ENCODE measurements around the gene EPM2A. TPM values are rescaled to one million over a fixed set of nuclear protein-coding genes. Genes with fewer than 3 reads are reported as not detected.

The EPM2A gene
- total and polyA plus RNA-seq, 2 donors (not counting 3 experiments of a cell fraction or from before 2014, with no cell fraction given), result 3.1 to 4.8 TPM

DNA sequence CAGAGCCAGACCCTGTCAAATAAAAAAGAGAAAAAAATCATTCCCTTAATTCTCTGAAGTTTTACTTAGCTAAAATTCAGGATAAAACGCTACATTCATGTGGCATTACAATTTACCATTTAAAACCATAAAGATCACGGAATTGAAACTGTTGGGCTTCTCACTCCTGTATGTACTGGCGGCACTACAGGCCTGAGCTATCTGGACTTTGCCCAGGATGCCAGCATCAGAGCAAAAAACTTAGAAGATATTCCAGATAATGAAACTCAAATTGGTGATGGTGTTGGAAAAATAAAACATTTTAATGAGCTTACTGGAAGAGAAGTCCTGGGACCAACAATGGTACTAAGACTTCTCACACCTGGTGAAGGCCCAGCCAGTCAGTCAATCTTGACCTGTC is 14.2 kb downstream of the EPM2A start:
- Histone ChIP-seq H4K20me1 (replicated peaks; ENCODE audit: control insufficient read depth, extremely low read depth, insufficient read depth, low read length) (no peaks in the 10 kb centered on the region), H3K4me1 (ENCODE audit: control insufficient read depth, extremely low read depth, insufficient read depth, low read length) (no peaks in the 10 kb centered on the region), H3K36me3 (ENCODE audit: control insufficient read depth in 2 of 2, extremely low read depth in 1 of 2, insufficient read depth in 2 of 2, low read length in 2 of 2) (no peaks in the 10 kb centered on the region), H3K27ac (ENCODE audit: insufficient read depth, low read depth, low read length) (no peak overlapping the region), H3K4me3 (replicated peaks in 1 of 3; ENCODE audit: insufficient read depth in 1 of 3, low read depth in 1 of 3, low read length in 3 of 3) (no peak overlapping the region), H3K9me1 (replicated peaks; ENCODE audit: control insufficient read depth, extremely low read depth, insufficient read depth, low read length) (no peaks in the 10 kb centered on the region), H3K27me3 (ENCODE audit: control insufficient read depth in 2 of 2, insufficient read depth in 2 of 2, low read length in 2 of 2) (no peaks in the 10 kb centered on the region), H3K79me2 (ENCODE audit: control insufficient read depth, insufficient read depth, low read length) (no peaks in the 10 kb centered on the region), H2AFZ (ENCODE audit: low read depth, low read length) (no peak overlapping the region), H3K4me2 (ENCODE audit: insufficient read depth, low read length) (no peak overlapping the region), H3K9me3 (replicated peaks; ENCODE audit: control insufficient read depth, insufficient read depth, low read length) (no peaks in the 10 kb centered on the region), H3K9ac (replicated peaks; ENCODE audit: extremely low read depth, insufficient read depth, low read length) (no peak overlapping the region)
- no TSS peak for BruUV-seq (replicated peaks)
- ChIA-PET POLR2A (no interaction called here), CTCF (interaction anchor here (0.8 to 3.1 kb wide), 3 partner anchors 13 to 32 kb away, joined by 3 to 12 read pairs (median 9); partner anchors contain the start of gene EPM2A)
- FAIRE-seq, result no peak
- no peak for DNase-seq (ENCODE audit: low read depth, low spot score)
- intact Hi-C loops (cut with micrococcal nuclease), result no loop called here
- TF ChIP-seq GATA2 (IDR thresholded peaks at IDR 0.05; ENCODE audit: insufficient read depth, insufficient read length, low read depth, low read length) (no peak), JUN (IDR thresholded peaks at IDR 0.05; ENCODE audit: borderline replicate concordance, insufficient read depth, insufficient read length, low read depth) (no peak), MYC (IDR thresholded peaks at IDR 0.05; ENCODE audit: low read depth, low read length) (no peak), FOS (IDR thresholded peaks at IDR 0.05; ENCODE audit: borderline replicate concordance, insufficient read depth, low read length) (no peak), POLR2AphosphoS5 (IDR thresholded peaks at IDR 0.05; ENCODE audit: insufficient read depth, low read depth, low read length) (no peak), EZH2 (IDR thresholded peaks at IDR 0.05; ENCODE audit: borderline replicate concordance, low read depth, low read length, severe bottlenecking) (no peak), POLR2A (IDR thresholded peaks at IDR 0.05; ENCODE audit: low read depth, low read length) (no peak)
- TF ChIP-seq, protein P1, sequence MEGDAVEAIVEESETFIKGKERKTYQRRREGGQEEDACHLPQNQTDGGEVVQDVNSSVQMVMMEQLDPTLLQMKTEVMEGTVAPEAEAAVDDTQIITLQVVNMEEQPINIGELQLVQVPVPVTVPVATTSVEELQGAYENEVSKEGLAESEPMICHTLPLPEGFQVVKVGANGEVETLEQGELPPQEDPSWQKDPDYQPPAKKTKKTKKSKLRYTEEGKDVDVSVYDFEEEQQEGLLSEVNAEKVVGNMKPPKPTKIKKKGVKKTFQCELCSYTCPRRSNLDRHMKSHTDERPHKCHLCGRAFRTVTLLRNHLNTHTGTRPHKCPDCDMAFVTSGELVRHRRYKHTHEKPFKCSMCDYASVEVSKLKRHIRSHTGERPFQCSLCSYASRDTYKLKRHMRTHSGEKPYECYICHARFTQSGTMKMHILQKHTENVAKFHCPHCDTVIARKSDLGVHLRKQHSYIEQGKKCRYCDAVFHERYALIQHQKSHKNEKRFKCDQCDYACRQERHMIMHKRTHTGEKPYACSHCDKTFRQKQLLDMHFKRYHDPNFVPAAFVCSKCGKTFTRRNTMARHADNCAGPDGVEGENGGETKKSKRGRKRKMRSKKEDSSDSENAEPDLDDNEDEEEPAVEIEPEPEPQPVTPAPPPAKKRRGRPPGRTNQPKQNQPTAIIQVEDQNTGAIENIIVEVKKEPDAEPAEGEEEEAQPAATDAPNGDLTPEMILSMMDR (IDR thresholded peaks at IDR 0.05; ENCODE audit: extremely low read depth in 1 of 2, insufficient read depth in 1 of 2, low read depth in 1 of 2, low read length in 2 of 2), result no peak
- TF ChIP-seq, protein P2, sequence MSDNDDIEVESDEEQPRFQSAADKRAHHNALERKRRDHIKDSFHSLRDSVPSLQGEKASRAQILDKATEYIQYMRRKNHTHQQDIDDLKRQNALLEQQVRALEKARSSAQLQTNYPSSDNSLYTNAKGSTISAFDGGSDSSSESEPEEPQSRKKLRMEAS (IDR thresholded peaks at IDR 0.05; ENCODE audit: insufficient read depth, insufficient read length), result no peak
- dilution Hi-C loops (cut with MboI; ENCODE audit: extremely low pct_ligation_motif_present, low sequenced_read_pairs), result no loop called here
